ENCODE data around the gene PSME3IP1. TPM values are rescaled to one million over a fixed set of nuclear protein-coding genes. Genes with fewer than 3 reads are reported as not detected.

The PSME3IP1 gene
- total RNA-seq, 1 donor from 2014 or later, result 51.3 TPM

- Mint-ChIP-seq H3K4me3 (ENCODE audit: unreplicated experiment) (no peak overlapping the region), H3K4me1 (ENCODE audit: low read depth) (peaks cover 16% of the 10 kb centered on the region), H3K27me3 (ENCODE audit: low read depth) (no peaks in the 10 kb centered on the region), H3K36me3 (ENCODE audit: low read depth) (peaks cover 2% of the 10 kb centered on the region), H3K9me3 (ENCODE audit: low read depth) (no peaks in the 10 kb centered on the region), H3K27ac (ENCODE audit: unreplicated experiment) (no peak overlapping the region)
- no peak for TF ChIP-seq CTCF (IDR thresholded peaks at IDR 0.05)
- DNase-seq (ENCODE audit: low spot score), result no peak
These were observed 44.7 kb downstream of the PSME3IP1 start for GRCh38 chr16:57140931-57141668.

GRCh38 chr16:57138281-57138935, 47.4 kb downstream of the PSME3IP1 start:
- TF ChIP-seq CTCF (IDR thresholded peaks at IDR 0.05), result no peak
- Mint-ChIP-seq H3K27ac (ENCODE audit: unreplicated experiment) (no peak overlapping the region), H3K36me3 (ENCODE audit: low read depth) (peaks cover 2% of the 10 kb centered on the region), H3K9me3 (ENCODE audit: low read depth) (no peaks in the 10 kb centered on the region), H3K27me3 (ENCODE audit: low read depth) (no peaks in the 10 kb centered on the region), H3K4me3 (ENCODE audit: unreplicated experiment) (no peak overlapping the region), H3K4me1 (ENCODE audit: low read depth) (peaks cover 13% of the 10 kb centered on the region)
- peak; percentile 69 for DNase-seq (ENCODE audit: low spot score)

- H3K27ac Mint-ChIP-seq (ENCODE audit: unreplicated experiment), result no peak overlapping the region
- H3K4me1 Mint-ChIP-seq (ENCODE audit: low read depth), result peaks cover 13% of the 10 kb centered on the region
- H3K27me3 Mint-ChIP-seq (ENCODE audit: low read depth), result no peaks in the 10 kb centered on the region
- H3K9me3 Mint-ChIP-seq (ENCODE audit: low read depth), result no peaks in the 10 kb centered on the region
- H3K4me3 Mint-ChIP-seq (ENCODE audit: unreplicated experiment), result no peak overlapping the region
- peak; percentile 85 for DNase-seq (ENCODE audit: low spot score)
- H3K36me3 Mint-ChIP-seq (ENCODE audit: low read depth), result peaks cover 2% of the 10 kb centered on the region
- TF ChIP-seq CTCF (IDR thresholded peaks at IDR 0.05), result no peak
These were observed 48.1 kb downstream of the PSME3IP1 start for GRCh38 chr16:57137566-57138273.

GRCh38 chr16:57137043-57137442, 48.8 kb downstream of the PSME3IP1 start:
- H3K9me3 Mint-ChIP-seq (ENCODE audit: low read depth), result no peaks in the 10 kb centered on the region

More at GRCh38 chr16:57137043-57137442, 48.8 kb downstream of the PSME3IP1 start:
- Mint-ChIP-seq H3K4me1 (ENCODE audit: low read depth) (peaks cover 13% of the 10 kb centered on the region), H3K27ac (ENCODE audit: unreplicated experiment) (no peak overlapping the region), H3K4me3 (ENCODE audit: unreplicated experiment) (no peak overlapping the region), H3K36me3 (ENCODE audit: low read depth) (peaks cover 2% of the 10 kb centered on the region), H3K27me3 (ENCODE audit: low read depth) (no peaks in the 10 kb centered on the region)
- peak; percentile 73 for DNase-seq (ENCODE audit: low spot score)
- no peak for TF ChIP-seq CTCF (IDR thresholded peaks at IDR 0.05)

Measured in chondrocyte (in vitro differentiated cells).